GM21529 (cell line): ENCODE data around the gene OBSCN.

ENCODE experiments used
- ATAC-seq: cut with Tn5 transposase; IDR thresholded peaks from one replicate; pipeline ENCODE4 v1.9.1; 2021; ENCODE audit not compliant: unreplicated experiment

The OBSCN gene

GRCh38 chr1:228408869-228409805 is 201.3 kb downstream of the OBSCN start:
- no peak for ATAC-seq

GRCh38 chr1:228410015-228410414 is 202.2 kb downstream of the OBSCN start:
- no peak for ATAC-seq

GRCh38 chr1:228410671-228411070 is 202.8 kb downstream of the OBSCN start:
- no peak for ATAC-seq

GRCh38 chr1:228411121-228411520 is 203.3 kb downstream of the OBSCN start:
- ATAC-seq: no peak

- no peak for ATAC-seq
These were observed 203.9 kb downstream of the OBSCN start for GRCh38 chr1:228411548-228412430.

GRCh38 chr1:228413241-228414010 is 205.6 kb downstream of the OBSCN start:
- ATAC-seq: no peak

GRCh38 chr1:228414511-228415211 is 206.8 kb downstream of the OBSCN start:
- no peak for ATAC-seq

GRCh38 chr1:228415221-228415620 is 207.4 kb downstream of the OBSCN start:
- no peak for ATAC-seq

- no peak for ATAC-seq
These were observed 208.0 kb downstream of the OBSCN start for GRCh38 chr1:228415853-228416216.

GRCh38 chr1:228416217-228416933 is 208.5 kb downstream of the OBSCN start, which contains the start of gene TRIM17:
TSS of gene TRIM17 (minus strand) at chr1:228416861. CDS start at chr1:228415072, 1,789 bp downstream.
- ATAC-seq: no peak

GRCh38 chr1:228417061-228417460 is 209.2 kb downstream of the OBSCN start:
- ATAC-seq: no peak

- ATAC-seq: no peak
These were observed 209.8 kb downstream of the OBSCN start for GRCh38 chr1:228417483-228418203.

- no peak for ATAC-seq
These were observed 213.4 kb downstream of the OBSCN start for GRCh38 chr1:228420968-228421826.

GRCh38 chr1:228423404-228424053 is 215.7 kb downstream of the OBSCN start:
- no peak for ATAC-seq

- ATAC-seq: no peak
These were observed 217.1 kb downstream of the OBSCN start for GRCh38 chr1:228424685-228425660.

- ATAC-seq: no peak
These were observed 218.8 kb downstream of the OBSCN start for GRCh38 chr1:228426518-228427175.
